CD4-positive, alpha-beta T cell treated with Interleukin-21 for 1 hour (primary cell): ENCODE data around the gene RECK.
A peak's percentile ranks its signal among the peaks of the same experiment; 100 is the strongest.

Experiments used
- DNase-seq: peaks from one replicate; pipeline ENCODE4 v3.0.0-alpha.2; 2020

Gene RECK

DNA sequence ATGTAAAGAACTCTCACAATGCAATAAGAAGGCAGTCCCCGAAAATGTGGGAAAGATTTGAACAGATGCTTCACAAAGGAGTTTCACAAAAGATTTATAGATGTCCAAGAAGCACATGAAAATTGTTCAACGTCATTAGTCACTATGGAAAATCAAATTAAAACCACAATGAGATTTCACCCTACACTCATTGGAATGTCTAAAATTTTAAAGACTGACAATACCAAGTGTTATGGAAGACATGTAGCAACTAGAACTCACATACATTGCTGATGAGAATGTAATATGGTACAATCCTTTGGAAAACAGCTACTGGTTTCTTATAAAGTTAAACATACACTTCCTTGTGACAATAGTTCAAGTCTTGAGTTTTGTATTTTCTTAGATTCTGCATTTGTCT is 11.0 kb upstream of the RECK start:
- no peak for DNase-seq

DNA sequence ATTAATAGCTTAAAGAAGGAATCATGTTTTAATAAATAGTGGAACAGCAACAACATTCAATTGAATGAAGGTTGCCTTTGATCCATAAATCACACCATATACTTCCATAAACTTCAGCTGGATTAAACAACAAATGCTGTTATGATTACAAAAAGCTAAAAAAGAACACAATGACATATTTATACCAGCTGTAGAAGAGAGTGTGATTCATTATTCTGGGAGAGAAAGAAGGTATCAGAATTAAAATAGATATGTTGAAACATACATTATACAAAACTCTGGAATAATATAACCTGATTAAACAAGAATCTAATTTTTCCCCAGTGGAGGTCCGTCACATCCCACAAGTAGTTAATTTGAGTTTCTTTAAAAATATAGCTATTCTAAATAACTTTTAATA is 7.5 kb upstream of the RECK start:
- DNase-seq = no peak

- DNase-seq = no peak
Measured at GRCh38 chr9:36029765-36030528, 6.8 kb upstream of the RECK start.

GRCh38 chr9:36030871-36031270 is 5.8 kb upstream of the RECK start:
- DNase-seq = no peak

DNA sequence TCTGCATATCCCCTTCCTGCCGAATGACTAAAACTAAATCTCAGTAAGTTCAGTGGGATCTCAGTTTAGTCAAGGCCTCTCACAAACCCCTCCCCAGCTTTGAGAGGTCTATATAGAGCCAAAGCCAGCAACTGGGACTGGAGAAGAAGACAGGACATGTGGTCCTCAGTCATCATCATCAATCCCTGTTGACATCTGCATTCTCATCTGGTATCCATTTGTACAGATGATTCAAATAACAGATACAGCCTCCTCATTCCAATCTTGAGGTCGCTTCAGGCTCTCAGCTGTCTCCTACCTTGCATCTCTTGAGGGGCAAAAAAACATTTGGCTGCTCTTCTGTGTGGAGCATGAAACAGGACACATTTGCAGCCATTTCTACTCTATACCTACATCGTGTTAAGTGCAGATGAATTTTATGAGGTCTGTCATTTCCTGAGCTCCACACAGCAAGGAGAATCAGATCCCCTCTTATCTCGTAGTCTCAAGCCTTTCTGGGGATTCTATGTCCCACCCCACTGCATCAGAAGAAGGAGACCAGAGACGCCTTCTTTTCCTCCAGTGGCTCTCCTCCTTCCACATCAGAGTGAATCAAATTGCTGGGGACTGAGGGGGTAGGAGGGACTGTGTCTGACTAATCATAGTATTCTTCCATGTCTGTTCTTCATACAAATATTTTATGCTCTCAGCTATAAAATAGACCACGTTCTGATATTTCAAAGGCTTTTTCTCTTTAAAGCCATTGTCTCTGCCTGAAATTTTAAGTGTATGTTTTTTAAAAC is 4.7 kb upstream of the RECK start:
- DNase-seq = no peak

DNA sequence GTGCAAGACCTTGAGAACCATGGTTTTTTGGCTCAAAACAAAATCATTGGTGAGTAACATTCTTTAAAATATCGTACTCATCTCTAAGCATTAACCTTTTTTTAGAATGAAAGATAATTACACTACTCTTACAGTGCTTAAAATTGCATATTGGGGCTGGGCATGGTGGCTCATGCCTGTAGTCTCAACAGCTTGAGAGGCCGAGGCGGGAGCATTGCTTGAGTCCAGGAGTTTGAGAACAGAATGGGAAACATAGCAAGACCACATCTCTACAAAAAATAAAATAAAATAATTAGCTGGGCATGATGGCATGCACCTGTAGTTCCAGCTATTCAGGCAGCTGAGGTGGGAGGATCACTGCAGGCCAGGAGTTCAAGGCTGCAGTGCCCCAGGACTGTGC is 2.9 kb upstream of the RECK start:
- no peak for DNase-seq

DNA sequence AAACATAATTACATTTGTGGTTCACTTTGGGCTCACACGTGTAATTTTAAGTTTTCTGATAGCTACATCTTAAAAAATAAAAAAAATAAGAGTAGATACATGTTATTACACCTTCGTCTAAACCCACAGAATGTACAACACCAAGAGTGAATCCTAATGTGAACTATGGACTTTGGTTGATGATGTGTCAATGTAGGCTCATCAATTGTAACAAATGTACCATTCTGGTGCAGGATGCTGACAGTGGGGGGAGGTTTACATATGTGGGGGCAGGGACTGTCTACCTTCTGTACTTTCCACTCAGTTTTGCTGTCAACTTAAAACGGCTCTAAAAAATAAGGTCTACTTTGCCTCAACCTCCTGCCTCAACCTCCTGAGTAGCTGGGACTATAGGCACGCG is 2.5 kb upstream of the RECK start:
- DNase-seq = no peak

GRCh38 chr9:36035006-36035405 is 1.7 kb upstream of the RECK start:
- DNase-seq = no peak

GRCh38 chr9:36036253-36036779 is 397 bp upstream of the RECK start:
- no peak for DNase-seq

GRCh38 chr9:36037549-36038122 is 923 bp downstream of the RECK start:
- DNase-seq = no peak

DNA sequence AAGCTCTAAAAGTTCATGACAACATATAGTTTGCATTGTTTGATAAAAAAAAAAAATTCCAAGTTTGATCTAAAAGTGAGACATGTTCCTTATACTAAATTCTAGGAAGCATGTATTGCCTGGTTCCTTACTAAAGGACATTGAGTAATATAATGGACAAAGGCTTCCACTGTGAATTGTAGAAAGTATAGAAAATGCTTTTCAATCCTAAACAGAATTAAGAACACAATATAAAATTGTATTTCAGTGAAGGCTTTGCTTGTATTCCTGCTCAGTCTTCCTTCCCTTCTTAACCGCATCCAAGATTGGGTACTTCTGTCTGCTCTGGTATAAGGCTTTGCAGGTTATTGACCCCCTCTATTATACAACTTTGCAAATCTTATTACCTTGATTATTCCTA is 2.4 kb downstream of the RECK start:
- DNase-seq = no peak

DNA sequence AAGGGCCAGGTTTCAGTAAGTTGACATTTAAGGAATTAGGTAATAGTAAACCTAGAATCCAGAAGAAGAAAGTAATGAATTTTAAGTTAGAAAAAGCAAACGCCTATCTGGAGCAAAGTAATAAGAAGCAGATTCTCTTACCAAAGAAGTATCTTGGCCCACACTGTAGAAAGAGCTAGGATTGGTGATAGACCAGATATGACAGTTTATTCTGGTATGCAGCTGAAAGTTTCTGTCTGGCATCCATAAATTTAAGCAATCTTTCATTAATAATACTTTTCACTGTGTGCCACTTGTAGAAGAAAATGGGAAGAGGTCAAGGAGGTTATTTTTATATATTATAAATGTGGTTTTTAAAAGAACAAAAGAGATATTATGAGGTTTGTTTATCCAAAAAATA is 3.0 kb downstream of the RECK start:
- no peak for DNase-seq

DNA sequence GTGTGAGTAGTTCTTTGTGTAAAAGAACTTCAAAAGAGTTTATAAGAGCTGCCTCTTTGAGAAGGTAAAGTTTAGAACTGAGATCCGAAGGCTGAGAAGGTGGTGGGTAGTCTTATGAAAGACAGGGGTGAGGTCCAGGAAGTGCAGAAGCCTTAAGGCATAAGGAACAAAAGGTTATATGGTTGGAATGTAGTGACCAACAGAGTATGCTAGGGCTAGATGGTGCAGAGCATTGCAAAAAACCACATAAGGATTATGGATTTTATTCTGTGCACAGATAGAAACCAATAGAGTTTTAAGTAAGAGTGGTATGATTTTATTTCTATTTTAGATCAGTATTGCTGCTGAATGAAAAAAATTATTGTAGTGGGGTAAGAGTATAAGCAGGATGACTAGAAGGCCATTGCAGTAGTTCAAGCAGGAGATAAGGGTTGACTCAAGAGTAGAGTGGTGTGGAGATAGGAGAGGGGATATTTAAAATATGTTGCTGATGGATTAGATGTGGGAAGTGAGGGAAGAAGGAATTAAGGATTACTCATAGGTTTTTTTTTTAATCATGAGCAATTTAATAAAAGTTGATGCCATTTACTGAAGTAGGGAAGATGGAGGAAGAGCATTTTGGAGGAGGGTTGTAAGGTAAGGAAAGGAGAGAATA is 3.7 kb downstream of the RECK start:
- DNase-seq = no peak

- DNase-seq = peak; percentile 7
Measured at GRCh38 chr9:36041506-36041905, 4.8 kb downstream of the RECK start.

DNA sequence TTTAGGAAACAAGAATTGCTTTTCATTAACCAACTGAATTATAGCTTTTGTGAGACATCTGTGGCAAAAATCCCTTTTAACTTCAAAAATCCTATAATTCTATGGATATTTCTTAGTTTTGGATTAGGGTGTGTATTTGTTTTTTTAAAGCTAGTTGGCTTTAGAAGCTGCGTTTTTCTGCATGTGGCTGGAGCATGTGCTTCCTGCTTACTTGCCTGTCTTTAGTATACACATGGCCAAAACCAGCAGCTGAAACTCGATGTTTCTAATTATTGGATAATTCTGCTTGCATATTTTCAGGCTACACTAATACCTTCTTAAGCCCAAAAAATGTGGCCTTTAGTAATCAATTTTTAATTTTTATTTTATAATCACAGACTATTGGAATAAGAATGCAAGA is 8.9 kb downstream of the RECK start:
- no peak for DNase-seq

DNA sequence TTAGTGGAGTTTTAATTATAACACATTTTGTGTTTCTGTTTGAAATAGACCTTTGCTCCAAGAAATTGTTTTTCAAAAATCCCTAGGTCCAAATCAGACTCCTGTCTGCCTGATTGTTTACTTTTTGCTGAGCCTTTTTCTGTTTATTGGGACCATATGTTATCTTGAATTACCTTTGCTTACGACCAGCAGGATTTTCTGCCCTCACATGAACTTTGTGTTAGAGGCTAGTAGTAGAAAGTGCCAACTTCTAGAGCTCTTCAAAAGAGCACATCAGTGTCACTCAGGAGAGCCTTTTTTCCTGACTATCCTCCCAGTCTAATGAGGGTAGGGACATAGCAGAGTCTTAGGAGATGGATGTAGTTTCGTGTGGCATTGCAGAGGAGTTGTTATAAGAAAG is 10.2 kb downstream of the RECK start:
- DNase-seq = no peak

DNA sequence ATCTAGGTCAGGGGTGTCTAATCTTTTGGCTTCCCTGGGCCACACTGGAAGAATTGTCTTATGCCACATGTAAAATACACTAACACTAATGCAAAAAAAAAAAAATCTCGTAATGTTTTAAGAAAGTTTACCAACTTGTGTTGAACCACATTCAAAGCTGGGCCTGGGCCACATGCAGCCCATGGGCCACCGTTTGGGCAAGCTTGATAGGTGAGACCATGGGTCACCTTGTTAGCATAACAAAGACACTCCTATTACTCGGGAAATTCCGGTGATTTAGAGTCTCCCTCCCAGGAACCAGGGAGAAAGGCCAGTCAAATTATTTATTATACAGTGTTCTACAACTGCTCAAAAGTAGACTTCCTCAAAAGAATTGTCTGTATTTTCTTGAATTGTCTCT is 12.7 kb downstream of the RECK start:
- DNase-seq = no peak

DNA sequence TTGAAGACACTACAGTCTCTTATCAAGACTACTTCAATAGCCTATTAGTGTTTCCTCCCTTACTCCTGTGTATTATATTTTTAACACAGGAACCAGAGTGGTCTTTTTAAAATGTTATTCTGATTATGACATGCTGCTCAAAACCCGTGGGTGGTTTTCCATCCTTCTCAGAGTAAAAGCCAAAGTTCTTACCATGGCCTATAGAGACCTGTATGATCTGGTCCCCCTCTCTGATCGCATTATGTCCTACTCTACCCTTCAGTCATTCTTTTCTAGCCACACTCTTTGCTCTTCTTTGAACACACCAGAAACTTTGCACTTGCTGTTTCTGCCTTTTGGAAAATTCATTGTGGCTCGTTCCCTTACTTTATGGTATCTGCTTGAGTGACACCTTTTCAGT is 13.8 kb downstream of the RECK start:
- no peak for DNase-seq

DNA sequence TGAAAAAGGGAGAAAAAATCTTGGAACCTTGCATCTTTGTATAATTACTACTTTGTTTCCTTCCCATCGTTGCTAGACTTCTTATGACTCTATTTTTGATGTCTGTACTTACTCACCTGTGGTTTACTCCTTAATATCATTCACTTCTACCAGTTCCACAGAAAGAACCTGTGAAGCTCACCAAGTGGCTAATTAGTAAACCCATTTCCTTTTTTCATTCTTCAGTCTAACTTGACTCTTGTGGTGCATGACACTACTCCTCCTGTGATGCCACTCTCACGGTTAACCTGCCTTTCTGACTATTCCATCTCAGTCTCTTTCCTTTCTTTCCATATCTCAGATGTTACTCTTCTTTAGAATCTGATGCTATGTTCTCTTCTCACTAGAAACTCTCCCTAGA is 14.6 kb downstream of the RECK start:
- DNase-seq = no peak

- DNase-seq = no peak
Measured at GRCh38 chr9:36053971-36054370, 17.3 kb downstream of the RECK start.

- no peak for DNase-seq
Measured at GRCh38 chr9:36056896-36057295, 20.2 kb downstream of the RECK start.

- no peak for DNase-seq
Measured at GRCh38 chr9:36063804-36064447, 27.2 kb downstream of the RECK start.

- DNase-seq = no peak
Measured at GRCh38 chr9:36064448-36065037, 27.8 kb downstream of the RECK start.
